IMR-90 (cell line): ENCODE results near the gene CFH. TPM values are rescaled to one million over a fixed set of nuclear protein-coding genes. Genes with fewer than 3 reads are reported as not detected.

Experiments used
- ATAC-seq: fragments of 200-7000 bp; cut with Tn5 transposase; 2 replicates; pipeline ENCODE4 v1.9.1; 2020; ENCODE audit warnings: low read depth, mild to moderate bottlenecking, moderate library complexity
- BruUV-seq: library from RNA; stranded (reverse); fragments of 400-500 nt; replicated peaks from 2 replicates; lab custom pipeline; 2021; lab: Mats Ljungman, UMichigan
- CTCF ChIA-PET: fragments of 300-600 bp; formaldehyde crosslinking; extraction: SDS; loops from one replicate; lab custom pipeline; 2021; ENCODE audit warnings: antibody characterized with exemption; lab: Yijun Ruan, JAX
- POLR2A ChIA-PET: fragments of 300-600 bp; sonication (Branson Sonifier 250); formaldehyde crosslinking; loops from one replicate; lab custom pipeline; 2022; ENCODE audit warnings: antibody characterized with exemption; ENCODE audit not compliant: unreplicated experiment; lab: Charles Lee
- DNase-seq: peaks from one replicate; pipeline ENCODE4 v3.0.0; 2013
- H2AFZ ChIP-seq: replicated peaks from 2 replicates; pipeline ENCODE3; 2013; ENCODE audit warnings: low read length, mild to moderate bottlenecking; ENCODE audit not compliant: poor library complexity
- H2AK5ac ChIP-seq: 2 replicates; pipeline ENCODE4 v1.6.1; 2013; ENCODE audit warnings: low read depth, low read length, inconsistent platforms
- H2AK9ac ChIP-seq: replicated peaks from 2 replicates; pipeline ENCODE3; 2013; ENCODE audit warnings: mild to moderate bottlenecking, low read depth, low read length, moderate library complexity; ENCODE audit not compliant: poor library complexity
- H2BK120ac ChIP-seq: 2 replicates; pipeline ENCODE4 v1.6.1; 2013; ENCODE audit warnings: low read depth, low read length, inconsistent platforms
- H2BK15ac ChIP-seq: 3 replicates; pipeline ENCODE4 v1.6.1; 2013; ENCODE audit warnings: low read depth, low read length, inconsistent platforms
- H2BK20ac ChIP-seq: 2 replicates; pipeline ENCODE4 v1.6.1; 2013; ENCODE audit warnings: low read depth, mild to moderate bottlenecking, inconsistent platforms, low read length, moderate library complexity
- H2BK5ac ChIP-seq: 2 replicates; pipeline ENCODE4 v1.6.1; 2013; ENCODE audit warnings: mild to moderate bottlenecking, low read depth, low read length, inconsistent platforms; ENCODE audit not compliant: poor library complexity, severe bottlenecking
- H3K14ac ChIP-seq: replicated peaks from 2 replicates; pipeline ENCODE4 v1.6.1; 2013; ENCODE audit warnings: low read depth, low read length, inconsistent platforms
- H3K18ac ChIP-seq: 2 replicates; pipeline ENCODE4 v1.6.1; 2013; ENCODE audit warnings: low read depth, low read length, control low read depth
- H3K23ac ChIP-seq: 2 replicates; pipeline ENCODE4 v1.6.1; 2013; ENCODE audit warnings: low read depth, low read length, inconsistent platforms
- H3K27ac ChIP-seq: 2 replicates; pipeline ENCODE4 v1.5.1; 2013; ENCODE audit warnings: mild to moderate bottlenecking, control low read depth, low read length; ENCODE audit not compliant: insufficient read depth
- H3K27me3 ChIP-seq: 2 replicates; pipeline ENCODE4 v1.6.1; 2013; ENCODE audit warnings: low read length; ENCODE audit not compliant: control insufficient read depth, insufficient read depth
- H3K36me3 ChIP-seq: 2 replicates; pipeline ENCODE4 v1.6.1; 2013; ENCODE audit warnings: low read length, mixed read lengths; ENCODE audit not compliant: control insufficient read depth, insufficient read depth
- H3K4ac ChIP-seq: 2 replicates; pipeline ENCODE4 v1.6.1; 2013; ENCODE audit warnings: low read depth, low read length, inconsistent platforms
- H3K4me1 ChIP-seq: 2 replicates; pipeline ENCODE4 v1.6.1; 2013; ENCODE audit warnings: low read length, mixed read lengths; ENCODE audit not compliant: control insufficient read depth, insufficient read depth
- H3K4me2 ChIP-seq: 2 replicates; pipeline ENCODE4 v1.6.1; 2013; ENCODE audit warnings: low read depth, mild to moderate bottlenecking, control low read depth, low read length, moderate library complexity
- H3K4me3 ChIP-seq: 2 replicates; pipeline ENCODE4 v1.5.1; 2013; ENCODE audit warnings: low read depth, mild to moderate bottlenecking, control low read depth, low read length, moderate library complexity; ENCODE audit not compliant: insufficient read depth
- H3K56ac ChIP-seq: 2 replicates; pipeline ENCODE4 v1.6.1; 2013; ENCODE audit warnings: low read length, inconsistent platforms; ENCODE audit not compliant: insufficient read depth; ENCODE audit errors: extremely low read depth
- H3K79me1 ChIP-seq, 2 experiments: 2 replicates each; pipeline ENCODE4 v1.6.1; 2013; ENCODE audit warnings: low read length in 2 of 2, inconsistent platforms in 1 of 2, low read depth in 1 of 2
- H3K9ac ChIP-seq: 2 replicates; pipeline ENCODE4 v1.6.1; 2013; ENCODE audit warnings: low read depth, low read length, control low read depth
- H3K9me1 ChIP-seq: 2 replicates; pipeline ENCODE4 v1.6.1; 2013; ENCODE audit warnings: low read length, inconsistent platforms; ENCODE audit not compliant: insufficient read depth
- H3K9me3 ChIP-seq: 2 replicates; pipeline ENCODE4 v1.6.1; 2013; ENCODE audit warnings: low read length; ENCODE audit not compliant: control insufficient read depth, insufficient read depth
- H4K20me1 ChIP-seq: 2 replicates; pipeline ENCODE4 v1.6.1; 2013; ENCODE audit warnings: low read length, inconsistent platforms; ENCODE audit not compliant: insufficient read depth
- H4K5ac ChIP-seq: 2 replicates; pipeline ENCODE4 v1.6.1; 2013; ENCODE audit warnings: mild to moderate bottlenecking, low read depth, low read length, control low read depth
- H4K8ac ChIP-seq, 2 experiments: 2 replicates each; pipeline ENCODE4 v1.6.1; 2013; ENCODE audit warnings: low read depth in 2 of 2, low read length in 2 of 2, control low read depth in 1 of 2, inconsistent platforms in 1 of 2
- H4K91ac ChIP-seq: 2 replicates; pipeline ENCODE4 v1.6.1; 2013; ENCODE audit warnings: low read depth, low read length, inconsistent platforms; ENCODE audit not compliant: insufficient read depth
- CEBPB ChIP-seq: IDR thresholded peaks from 2 replicates; pipeline ENCODE4 v1.6.1; 2012; ENCODE audit warnings: low read depth, low read length, improper control_type of control experiment
- CHD1 ChIP-seq: IDR thresholded peaks from 2 replicates; pipeline ENCODE4 v1.6.1; 2012; ENCODE audit warnings: low read depth, low read length, improper control_type of control experiment
- WGBS, 2 experiments: methylation state at CpG; one replicate each; pipeline versions ENCODE4 v1.1.5 to v1.1.7; 2013; ENCODE audit warnings: missing lambda C conversion rate in 2 of 2; ENCODE audit not compliant: insufficient read length in 1 of 2; ENCODE audit errors: extremely low coverage in 2 of 2; 5-methylcytosine and 5-hydroxymethylcytosine counted together
- dilution Hi-C: fragments of 300-500 bp; cut with HindIII; formaldehyde crosslinking; loops from one replicate; pipeline ENCODE4 v1.14.3; 2018; ENCODE audit warnings: low sequenced_read_pairs; ENCODE audit not compliant: unreplicated experiment
- in situ Hi-C: fragments of 300-500 bp; cut with MboI; formaldehyde crosslinking; loops from 3 replicates; pipeline ENCODE4 v1.14.3; 2019; ENCODE audit warnings: low sequenced_read_pairs, inconsistent platforms, mixed read lengths
- intact Hi-C: fragments of 100-400 bp; cut with micrococcal nuclease; formaldehyde crosslinking; loops from 2 replicates; pipeline ENCODE4 v1.10.0; 2022
- polyA plus RNA-seq, 3 experiments: library from polyadenylated mRNA; depleted of rRNA; stranded (reverse); fragments of >200 nt; gene quantifications; 2 replicates each; pipeline ENCODE4 v1.2.3, GENCODE V29; 2012; ENCODE audit warnings: low replicate concordance in 1 of 3
- total RNA-seq: library from RNA; depleted of rRNA; stranded (reverse); fragments of >200 nt; gene quantifications from 2 replicates; pipeline ENCODE4 v1.2.3, GENCODE V29; 2012

The CFH gene
- total and polyA plus RNA-seq, 2 of the 4 experiments (the other 2 are of a cell fraction), result 6.3 to 12.1 TPM

DNA sequence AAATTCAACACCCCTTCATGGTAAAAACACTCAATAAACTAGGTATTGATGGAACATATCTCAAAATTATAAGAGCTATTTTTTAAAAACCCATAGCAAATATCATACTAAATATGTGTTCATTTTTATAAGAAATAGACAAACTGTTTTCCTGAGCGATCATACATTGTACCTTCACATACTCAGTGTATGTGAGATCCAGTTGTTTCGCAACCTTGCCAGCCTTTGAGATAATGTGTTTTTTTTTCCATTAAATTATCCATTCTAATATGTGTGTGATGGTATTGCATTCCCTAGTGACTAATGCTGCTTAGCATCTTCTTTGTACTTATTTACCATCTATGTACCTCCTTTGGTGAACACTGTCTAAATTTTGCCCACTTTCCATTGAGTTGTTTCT, 47.1 kb downstream of the CFH start:
- no TSS peak for BruUV-seq
- Histone ChIP-seq H3K9me3 (no peaks in the 10 kb centered on the region), H3K4me3 (no peak overlapping the region), H2BK20ac (no peak overlapping the region), H3K56ac (no peak overlapping the region), H4K5ac (no peak overlapping the region), H3K23ac (no peak overlapping the region), H3K79me1 (no peaks in the 10 kb centered on the region), H4K91ac (no peak overlapping the region), H3K4ac (no peak overlapping the region), H2BK5ac (no peak overlapping the region), H3K27ac (no peak overlapping the region), H4K8ac (no peak overlapping the region), H3K27me3 (no peaks in the 10 kb centered on the region), H3K36me3 (no peaks in the 10 kb centered on the region), H2AK9ac (no peak overlapping the region), H3K18ac (no peak overlapping the region), H2BK15ac (no peak overlapping the region), H2BK120ac (no peak overlapping the region), H3K4me1 (no peaks in the 10 kb centered on the region), H3K14ac (no peak overlapping the region), H3K9ac (no peak overlapping the region), H3K4me2 (no peak overlapping the region), H3K9me1 (no peaks in the 10 kb centered on the region), H2AK5ac (no peak overlapping the region), H2AFZ (no peak overlapping the region), H4K20me1 (no peaks in the 10 kb centered on the region)
- POLR2A ChIA-PET, result no interaction called here
- ATAC-seq (no peak), DNase-seq (no peak)
- CTCF ChIA-PET, result no interaction called here
- in situ Hi-C loops (no loop called here), dilution Hi-C loops (no loop called here), intact Hi-C loops (no loop called here)
- TF ChIP-seq CEBPB, result peak; percentile 72
- TF ChIP-seq CHD1, result no peak
- no CpG with 5 or more reads among the region's 2 CpGs for WGBS, 2 experiments
